HG02943 (cell line): Measurements from ENCODE around the gene OVCA2.
"Not testable (repeated sequence)": the region's sequence is repeated elsewhere in the genome, so short reads cannot be mapped to it uniquely, and the experiment has no call there.

Experiments
- ATAC-seq: cut with Tn5 transposase; IDR thresholded peaks from one replicate; pipeline ENCODE4 v1.9.1; 2021; ENCODE audit warnings: mild to moderate bottlenecking, low read depth, moderate library complexity; ENCODE audit not compliant: unreplicated experiment

The OVCA2 gene

DNA sequence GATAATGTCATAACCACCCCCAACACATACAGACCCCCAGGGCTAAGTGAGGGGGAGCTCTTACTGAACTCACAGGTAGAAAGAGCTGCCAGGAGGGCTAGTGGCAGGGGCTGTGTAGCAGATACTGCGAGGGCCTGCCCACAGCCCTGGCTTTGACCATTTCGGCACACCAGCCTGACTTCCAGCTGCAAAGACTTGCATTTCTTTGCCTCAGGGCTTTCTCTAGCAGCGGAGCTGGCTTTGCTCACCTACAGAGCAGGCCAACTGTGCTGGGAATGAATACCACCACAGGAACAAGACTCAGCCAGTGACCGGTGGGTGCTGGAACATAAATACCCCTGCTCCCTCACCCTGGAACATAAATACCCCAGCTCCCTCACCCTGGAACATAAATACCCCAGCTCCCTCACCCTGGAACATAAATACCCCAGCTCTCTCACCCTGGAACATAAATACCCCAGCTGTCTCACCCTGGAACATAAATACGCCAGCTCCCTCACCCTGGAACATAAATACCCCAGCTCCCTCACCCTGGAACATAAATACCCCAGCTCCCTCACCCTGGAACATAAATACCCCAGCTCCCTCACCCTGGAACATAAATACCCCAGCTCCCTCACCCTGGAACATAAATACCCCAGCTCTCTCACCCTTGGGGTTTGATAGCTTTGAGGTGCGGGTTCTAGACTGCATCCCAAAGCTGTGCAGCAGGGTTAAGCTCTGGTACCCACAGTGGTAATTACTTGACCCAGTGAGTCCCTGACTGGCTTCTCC is 28.4 kb upstream of the OVCA2 start:
- not testable (repeated sequence) for ATAC-seq

DNA sequence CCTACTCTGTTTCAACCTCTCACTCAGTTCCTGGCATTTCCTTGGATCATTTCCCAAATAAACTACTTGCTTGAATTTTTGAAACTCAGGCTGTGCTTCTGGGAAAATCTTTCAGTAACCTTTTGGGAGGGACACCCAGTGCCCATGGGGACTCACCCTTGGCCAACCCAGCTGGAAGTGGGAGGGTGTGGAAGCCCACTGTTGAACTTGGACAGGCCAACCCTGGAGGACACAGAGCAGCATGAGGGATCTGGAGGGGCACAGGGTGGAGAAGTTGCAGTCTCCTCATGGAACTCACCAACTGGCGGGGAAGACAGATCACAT is 27.9 kb upstream of the OVCA2 start:
- ATAC-seq = no peak

DNA sequence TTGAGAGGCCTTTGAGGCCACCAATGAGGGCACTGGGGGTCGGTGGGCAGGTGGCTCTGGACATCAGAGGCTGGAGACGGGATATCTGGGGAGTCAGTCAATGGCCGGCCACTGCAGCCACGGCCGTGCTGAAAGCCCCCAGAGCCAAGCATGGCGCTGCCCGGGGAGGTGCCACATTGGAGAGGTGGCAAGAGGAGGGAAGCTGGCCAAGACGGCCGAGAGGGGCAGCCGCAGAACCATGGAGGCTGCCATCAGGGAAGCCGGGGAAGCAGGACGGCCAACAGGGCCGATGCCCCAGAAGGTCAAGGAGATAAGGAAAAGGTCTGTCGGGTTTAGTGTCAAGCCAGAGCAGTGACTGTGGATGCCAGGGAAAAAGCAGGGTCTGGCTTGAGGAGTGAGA is 26.5 kb upstream of the OVCA2 start:
- ATAC-seq = no peak

DNA sequence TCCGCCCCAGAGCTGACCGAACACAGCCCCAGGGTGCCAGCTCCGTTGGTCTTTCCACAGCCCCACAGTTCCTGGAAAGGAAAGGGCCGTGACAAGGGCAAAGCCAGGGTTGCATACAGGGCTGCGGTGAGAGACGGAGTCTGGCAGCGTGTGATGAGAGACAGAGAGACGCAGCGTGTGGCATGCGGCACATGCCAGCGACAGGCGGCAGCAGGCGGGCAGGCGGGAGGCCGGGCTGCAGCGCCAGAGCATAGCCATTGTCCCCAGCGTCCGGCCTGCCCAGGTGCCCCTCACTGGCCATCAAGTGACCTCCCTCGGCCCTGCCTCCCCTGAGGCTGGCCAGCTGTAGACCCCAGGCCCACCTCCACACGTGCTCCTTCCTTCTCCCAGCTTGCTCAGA is 25.3 kb upstream of the OVCA2 start:
- no peak for ATAC-seq

DNA sequence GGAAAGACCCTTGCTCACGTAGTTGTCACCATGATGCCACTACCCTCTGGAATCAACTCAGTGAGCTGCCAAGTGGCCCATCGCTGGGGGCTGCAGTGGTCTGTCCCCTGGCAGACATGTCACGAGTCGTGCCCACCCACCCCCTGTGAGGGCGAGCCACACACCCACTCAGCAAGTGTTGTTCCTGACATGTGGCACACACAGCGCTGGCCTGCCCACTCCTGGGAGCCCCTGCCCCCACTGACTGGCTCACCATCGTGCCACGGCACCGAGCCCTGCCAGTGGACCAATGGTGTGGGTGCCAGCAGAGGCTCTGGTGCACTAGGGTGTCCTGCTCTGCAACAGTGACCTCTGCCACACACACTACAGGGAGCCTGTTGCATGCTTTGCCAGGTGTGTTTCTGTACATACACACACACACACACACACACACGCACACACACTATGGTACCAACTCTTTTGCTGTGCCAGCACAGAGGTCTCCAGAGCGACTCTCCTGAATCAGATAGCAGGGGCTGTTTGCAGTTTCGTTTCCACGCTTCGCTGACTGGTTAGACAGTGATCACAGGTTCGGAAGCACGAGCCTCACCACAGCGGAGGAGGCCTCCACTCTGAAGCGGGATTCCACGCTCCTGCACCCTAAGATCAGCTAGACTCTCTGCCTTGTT is 24.4 kb upstream of the OVCA2 start:
- no peak for ATAC-seq

DNA sequence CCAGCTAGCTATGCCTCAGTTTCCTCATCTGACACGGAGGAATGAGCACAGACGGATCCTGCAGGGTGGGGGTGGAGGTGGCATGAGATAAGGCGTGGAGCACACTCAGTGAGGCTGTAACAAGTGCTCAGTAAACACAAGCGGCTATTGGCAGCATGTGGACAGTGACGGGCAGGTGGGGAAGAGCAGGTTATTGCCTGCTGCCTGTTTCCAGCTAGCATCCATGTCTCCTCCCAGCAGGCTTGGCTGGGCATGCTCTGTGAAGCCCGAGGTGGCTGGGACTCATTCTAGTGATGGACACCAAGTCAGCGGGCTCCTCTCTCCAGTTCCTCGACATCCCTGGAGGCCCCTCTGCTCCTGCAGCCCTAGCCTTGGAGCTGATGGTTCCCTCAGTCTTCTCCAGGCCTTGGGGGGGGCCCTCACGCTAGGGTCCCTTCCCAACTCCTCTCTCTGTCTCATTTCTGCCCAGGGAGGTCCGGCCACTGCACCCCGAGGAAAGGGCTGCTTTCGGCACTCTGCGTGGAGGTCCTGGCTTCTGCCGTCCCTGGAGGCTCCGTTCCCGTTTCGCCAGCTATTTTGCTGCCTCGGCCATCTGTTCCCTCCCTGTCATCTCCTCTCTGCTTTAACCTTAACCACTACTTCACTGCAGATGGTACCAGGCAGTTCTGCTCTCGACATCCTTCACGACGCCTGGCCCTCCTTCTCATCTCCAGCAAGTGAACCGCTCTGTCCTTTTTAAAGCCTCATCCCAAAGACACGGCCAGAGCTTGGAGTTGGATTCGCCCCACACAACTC is 22.9 kb upstream of the OVCA2 start:
- no peak for ATAC-seq

DNA sequence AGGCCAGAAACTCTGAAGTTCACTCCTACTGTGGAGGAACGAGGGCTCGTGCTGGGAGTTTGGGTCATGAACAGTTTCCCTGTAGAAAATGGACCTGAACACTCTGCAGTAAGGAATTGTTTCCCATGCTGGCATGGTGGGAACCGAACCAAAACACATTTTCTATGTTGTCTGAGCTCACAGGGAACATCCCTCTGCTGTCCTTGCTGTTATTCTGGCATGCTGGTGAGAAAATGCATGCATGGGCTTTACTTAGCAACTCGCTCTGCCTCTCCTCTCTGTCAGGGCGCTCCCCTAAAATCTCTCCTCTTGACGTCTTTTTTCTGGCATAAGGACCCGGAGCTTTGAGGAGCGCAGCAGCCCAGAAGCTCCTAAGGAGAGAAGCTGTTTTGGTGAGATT is 22.1 kb upstream of the OVCA2 start:
- no peak for ATAC-seq

DNA sequence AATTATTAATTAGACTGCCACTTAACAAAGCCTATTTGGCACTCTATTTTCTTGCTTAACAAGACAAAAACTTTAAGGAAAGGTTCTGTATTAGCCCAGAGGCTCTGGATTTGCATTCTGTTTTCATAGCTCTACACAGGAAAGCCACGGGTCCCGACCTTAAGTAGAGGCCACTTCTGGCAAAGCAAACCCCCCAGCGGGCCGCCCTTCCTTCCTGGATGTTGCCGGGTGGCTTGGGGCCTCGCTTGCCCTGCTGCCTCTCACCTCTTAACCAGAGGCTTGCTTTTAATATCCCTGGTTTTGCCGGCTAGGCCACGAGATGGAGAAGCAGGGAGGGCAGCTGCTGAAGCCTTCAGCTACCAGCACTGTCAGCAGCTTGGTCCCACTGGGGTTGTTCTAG is 21.1 kb upstream of the OVCA2 start:
- no peak for ATAC-seq

DNA sequence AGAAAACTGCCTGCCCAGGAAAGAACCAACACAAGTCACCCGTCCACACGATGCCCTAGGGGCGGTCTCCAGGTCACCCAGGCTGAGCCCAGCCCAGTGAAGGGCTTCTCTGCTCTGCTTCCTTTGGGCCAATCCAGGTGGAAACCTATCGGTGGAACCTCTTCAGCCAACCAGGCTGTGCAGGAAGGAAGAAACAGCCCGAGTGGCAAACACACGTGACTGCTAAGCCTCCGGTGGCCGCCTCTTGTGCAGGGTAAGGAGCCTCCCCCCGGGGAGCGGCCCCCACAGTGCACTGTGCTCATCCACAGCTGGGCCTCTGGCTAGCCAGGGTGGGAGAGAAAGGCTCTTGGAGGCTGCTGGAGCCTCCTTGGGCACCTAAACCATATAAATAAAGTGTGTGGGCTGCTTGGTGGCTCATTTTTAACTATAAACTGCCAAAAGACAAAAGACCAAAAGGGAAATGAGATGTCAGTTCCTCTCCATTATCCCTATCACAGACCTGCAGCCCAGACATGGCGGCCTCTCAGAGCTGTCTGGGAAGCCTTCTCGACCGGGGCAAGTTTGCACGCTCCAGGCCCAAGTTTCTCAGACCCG is 19.1 kb upstream of the OVCA2 start:
- no peak for ATAC-seq

DNA sequence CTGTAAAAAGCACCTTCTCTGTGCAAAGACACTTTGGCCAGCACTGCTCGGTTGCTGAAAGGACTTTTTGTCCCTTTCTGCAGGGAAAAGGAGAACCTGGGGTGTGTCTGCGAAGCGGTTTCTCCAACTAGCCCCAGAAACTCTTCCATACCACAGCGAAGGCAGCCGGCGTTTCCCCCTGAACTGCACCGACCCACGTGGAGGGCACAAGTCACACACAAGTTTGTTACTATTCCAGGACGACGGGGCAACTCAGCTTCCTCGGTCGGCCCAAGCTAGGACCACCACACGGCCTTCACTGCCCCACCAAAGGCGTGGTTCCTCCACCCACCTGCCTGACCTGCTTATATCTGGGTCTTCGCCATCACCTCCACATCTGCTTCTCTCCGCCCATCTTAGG is 18.6 kb upstream of the OVCA2 start:
- no peak for ATAC-seq

DNA sequence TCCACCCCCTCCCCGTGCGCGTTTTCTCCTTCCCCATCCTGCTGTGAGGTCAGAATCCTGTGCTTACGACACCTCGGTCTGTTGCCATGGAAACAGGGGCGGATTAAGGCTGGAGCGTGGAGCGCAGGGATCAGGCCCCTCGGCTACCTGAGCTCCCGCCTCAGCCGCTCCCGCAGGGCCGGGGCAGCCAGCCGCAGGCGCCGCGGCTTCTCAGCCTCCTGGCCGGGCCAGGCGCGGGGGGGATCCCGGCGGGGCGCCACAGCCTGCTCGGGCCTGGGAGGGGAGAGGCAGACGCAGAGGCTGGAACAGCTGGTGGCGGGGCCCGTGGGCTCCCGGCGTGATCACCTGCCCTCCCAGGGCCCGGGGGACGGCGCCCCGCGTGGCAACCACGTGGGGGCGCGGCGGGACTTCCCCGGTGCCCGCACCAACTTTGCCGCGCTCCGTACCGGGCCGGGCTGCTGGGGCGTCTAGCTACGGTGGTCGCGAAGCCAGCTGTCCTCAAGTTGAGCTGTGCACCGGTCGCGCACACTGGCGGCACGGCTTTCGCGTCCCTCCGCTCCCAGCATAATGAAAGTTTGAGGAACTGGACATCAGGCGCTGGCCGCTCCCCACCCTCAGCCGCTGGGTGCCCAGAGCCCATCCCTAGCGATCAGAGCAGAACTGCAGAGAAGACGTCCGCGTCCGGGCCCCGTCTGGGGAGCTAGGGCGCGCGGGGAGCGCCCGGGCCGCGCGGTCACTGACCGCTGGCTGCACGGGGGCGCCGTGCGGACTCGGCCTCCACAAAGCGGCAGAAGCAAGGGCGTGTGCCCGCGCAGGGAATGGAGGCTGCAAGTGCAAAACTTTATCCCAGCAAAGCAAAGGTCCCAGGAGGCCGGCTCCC is 17.9 kb upstream of the OVCA2 start:
- ATAC-seq = no peak

DNA sequence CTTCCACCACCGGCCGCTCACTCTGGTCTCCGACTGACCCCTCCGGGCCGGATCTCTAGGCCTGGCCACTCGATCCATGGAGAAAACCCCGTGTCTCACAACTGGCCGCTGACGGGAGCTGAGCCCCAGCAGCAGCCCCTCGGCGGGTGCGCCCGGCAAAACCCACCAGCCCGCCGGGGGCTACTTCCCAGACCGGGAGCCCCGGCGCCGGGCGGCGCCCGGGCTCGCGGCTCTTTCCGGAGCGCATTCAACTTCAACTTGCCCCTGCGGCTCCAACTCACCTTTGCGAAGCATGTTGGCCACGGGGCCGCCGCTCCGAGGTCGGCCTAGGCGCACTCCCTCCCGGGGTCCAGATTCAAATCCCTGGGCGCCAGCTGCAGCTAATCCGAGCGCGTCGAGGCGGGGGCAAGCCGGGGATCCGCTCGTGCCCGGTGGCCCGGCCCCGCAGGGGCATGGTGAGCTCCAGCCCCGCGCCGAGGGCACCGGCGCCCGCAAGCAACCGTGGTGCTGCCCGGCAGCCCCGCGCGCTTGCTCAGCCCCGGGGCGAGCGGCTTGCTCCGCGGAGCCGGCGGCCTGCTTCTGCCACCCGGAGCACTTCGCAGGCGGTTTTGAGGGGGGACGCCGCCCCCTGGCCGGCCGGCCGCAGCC is 17.1 kb upstream of the OVCA2 start:
- no peak for ATAC-seq

DNA sequence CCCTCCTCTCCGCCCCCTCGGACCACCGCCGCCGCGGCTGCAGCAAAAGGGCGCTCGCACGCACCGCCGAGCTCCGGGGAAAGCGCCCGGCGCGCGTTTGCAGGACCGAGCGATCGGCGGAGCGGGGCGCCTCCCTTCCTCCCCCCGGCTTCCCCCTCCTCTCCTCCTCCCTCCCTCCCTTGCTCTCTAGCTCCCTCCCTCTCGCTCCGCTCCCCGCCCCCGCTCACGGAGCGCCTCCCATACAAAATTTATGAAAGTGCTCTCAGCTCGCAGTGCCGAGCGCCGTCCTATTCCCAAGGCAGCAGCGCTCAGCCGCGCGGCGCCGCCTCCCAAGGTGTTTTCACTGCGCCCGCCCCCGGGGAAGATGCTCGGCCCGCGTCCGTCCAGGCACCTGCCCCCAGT is 16.6 kb upstream of the OVCA2 start, which contains the start of gene RTN4RL1:
Gene RTN4RL1, minus strand, starts transcription at position 115 of the 402 bp plus-strand sequence. CDS start 469 bp downstream, outside the sequence.
- ATAC-seq = no peak

DNA sequence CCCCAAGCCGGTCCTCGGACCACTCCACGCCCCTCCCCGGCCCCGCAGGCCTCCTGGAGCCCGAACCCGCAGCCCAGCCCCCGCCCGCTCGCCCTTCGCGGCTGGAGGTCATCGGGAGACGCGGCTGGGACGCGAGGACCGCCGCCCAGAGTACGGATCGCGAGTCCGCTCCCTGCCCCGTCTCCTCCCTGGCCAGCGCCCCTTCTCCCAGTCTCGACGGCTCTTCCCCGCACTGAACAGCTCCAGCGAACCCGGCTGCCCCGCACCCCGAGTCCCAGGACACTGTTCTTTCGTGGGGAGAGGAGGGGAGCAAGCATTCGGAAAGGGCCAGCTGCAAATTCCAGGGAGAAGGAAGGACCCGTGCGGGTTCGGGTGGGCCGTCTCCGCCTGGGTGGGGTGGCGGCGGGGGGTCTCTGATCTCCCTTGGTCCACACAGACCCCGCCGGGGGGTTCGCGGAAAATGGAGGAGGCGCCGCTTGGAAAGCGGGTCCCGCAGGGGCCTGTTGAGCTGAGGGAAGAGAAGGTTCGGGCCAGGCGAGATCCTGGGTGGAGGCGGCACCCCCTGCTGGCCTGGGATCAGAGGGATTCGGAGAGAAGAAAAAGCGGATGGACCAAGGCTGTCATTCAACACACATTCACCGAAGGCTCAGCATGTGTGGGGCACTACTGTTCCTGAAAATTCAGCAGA is 16.1 kb upstream of the OVCA2 start:
- no peak for ATAC-seq

DNA sequence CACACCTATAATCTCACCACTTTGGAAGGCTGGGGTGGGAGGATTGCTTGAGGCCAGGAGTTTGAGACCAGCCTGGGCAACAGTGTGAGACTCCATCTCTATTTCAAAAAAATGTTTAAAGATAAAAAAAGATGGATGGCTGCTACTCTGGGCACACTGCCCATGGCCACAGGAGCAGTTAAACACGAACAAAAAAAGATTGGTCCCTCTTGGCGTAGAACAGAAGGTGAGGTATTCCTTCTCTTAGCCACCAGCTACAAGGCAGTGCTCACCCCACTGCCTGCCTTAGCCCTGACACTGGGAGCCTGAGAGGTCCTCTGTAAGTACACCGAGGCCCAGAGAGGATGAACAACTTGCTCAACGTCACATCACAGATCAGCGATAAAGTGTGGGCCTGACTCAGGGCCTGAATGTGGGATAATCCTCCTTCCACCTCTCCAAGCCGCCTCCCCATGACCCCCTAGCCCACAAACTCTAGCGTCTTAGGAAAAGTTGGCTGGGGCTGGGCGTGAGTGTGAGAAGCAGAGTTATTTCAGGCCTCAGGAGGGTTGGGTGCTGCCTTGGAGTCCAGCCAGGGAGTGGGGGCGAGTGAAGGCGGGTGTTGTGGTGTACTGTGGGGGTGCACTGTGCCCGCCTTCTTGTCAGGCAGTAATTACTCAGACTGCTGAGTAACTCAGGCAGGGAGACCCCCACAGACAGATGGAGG is 14.1 kb upstream of the OVCA2 start:
- ATAC-seq = no peak

DNA sequence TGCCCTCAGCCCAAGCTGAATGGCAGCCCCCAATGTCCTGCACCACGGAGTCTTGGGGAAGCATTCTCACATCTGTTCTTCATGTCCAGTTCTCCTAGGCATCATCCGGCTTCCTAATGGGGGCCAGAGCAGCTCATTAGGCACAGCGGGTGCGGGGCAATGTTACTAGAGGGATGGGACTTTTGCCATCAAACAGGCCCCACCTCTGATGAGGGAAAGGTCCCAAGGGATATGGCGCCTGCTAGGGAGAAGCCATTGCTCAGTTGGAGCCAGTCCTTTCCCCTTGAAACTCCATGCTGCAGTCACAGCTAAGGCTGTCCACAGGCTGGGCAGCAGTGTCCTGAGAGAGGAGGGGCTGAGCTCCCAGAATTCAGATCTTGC is 13.6 kb upstream of the OVCA2 start:
- no peak for ATAC-seq

DNA sequence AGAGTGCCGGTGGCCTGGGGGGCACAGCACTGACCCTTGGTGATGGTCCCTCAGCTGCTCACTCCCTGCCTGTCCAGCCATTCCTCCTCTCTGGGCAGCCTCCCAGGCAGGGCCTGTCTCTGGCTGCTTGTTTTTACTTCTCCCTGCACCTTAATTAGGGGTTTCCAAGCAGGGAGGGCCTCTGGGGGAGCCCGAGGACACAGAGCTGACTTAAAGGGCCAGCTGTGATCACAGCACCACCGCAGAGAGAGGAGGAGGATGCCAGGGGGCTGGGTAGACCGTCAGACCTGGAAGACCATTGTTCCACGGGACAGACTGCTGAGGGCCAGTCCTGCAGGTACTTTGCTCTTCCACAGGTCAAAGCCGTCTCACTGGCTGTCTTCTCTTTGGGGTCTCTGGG is 13.1 kb upstream of the OVCA2 start:
- no peak for ATAC-seq

DNA sequence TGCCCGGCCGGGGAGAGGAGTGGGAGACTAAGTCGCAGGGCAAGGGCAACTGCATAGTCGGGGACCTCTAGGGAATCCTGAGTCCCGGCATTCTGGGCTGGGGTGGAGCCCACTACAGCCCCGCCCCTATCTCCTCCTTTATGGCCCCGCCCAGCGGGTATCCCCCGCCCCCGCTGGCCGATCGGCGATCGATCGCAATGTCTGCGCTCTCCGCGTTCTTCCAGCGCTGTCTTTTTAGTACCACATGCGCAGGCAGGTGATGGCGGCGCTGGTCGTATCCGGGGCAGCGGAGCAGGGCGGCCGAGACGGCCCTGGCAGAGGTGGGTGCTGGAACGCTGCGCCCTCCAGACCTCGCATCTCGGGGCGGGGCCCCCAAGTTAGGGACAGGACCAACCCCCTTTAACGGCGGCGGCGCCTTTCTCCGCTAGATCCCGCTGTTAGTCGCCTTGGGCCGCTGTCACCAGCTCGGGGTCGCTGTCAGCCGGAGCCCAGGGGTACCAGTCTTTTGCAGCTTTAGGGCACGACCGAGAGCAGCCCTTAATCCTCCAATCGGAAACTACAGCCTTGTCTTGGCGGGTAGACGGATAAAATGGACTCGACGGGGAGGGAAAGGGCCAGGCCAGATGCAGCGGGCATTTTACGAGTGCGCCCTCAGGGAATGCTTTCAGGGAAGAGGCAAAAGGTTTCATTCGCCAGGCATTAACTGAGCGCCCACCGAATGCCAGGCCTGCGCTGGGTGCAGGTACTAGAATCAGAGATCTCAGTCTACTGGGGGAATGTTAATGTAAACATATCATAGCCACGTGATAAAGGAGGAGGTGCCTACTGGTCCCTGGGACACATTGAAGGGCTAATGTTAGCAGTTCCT is 11.7 kb upstream of the OVCA2 start, which contains the start of gene DPH1:
Gene DPH1, plus strand, starts transcription at position 243 of the 868 bp plus-strand sequence. Its CDS starts 17 bp downstream, at position 260.
- no peak for ATAC-seq
